Choroid plexus epithelial cell (primary cell): Measurements from ENCODE around the gene PDPR.
"Not testable (repeated sequence)": the region's sequence is repeated elsewhere in the genome, so short reads cannot be mapped to it uniquely, and the experiment has no call there.

Source experiments
- DNase-seq: peaks from one replicate; pipeline ENCODE4 v3.0.0-alpha.2; 2010; ENCODE audit warnings: low read depth
- H3K4me3 ChIP-seq: 2 replicates; pipeline ENCODE4 v1.5.1; 2011; ENCODE audit warnings: low read depth, mild to moderate bottlenecking, control low read depth, low read length, moderate library complexity
- TF ChIP-seq, protein P1 (sequence below): conservative IDR thresholded peaks from 2 replicates; pipeline ENCODE4 v1.5.1; 2011; ENCODE audit warnings: low read depth, mild to moderate bottlenecking, control low read depth, inconsistent platforms, low read length, moderate library complexity

Gene PDPR

DNA sequence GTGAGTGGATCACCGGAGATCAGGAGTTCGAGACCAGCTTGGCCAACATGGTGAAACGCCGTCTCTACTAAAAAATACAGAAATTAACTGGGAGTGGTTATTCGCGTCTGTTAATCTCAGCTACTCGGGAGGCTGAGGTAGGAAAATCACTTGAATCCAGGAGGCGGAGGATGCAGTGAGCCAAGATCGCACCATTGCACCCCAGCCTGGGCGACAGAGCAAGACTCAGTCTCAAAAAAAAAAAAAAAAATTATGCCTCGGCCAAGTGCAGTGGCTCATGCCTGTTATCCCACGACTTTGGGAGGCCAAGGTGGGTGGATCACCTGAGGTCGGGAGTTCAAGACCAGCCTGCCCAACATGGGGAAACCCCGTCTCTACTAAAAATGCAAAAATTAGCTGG is 9.7 kb downstream of the PDPR start:
- DNase-seq, H3K4me3 ChIP-seq: not testable (repeated sequence)

DNA sequence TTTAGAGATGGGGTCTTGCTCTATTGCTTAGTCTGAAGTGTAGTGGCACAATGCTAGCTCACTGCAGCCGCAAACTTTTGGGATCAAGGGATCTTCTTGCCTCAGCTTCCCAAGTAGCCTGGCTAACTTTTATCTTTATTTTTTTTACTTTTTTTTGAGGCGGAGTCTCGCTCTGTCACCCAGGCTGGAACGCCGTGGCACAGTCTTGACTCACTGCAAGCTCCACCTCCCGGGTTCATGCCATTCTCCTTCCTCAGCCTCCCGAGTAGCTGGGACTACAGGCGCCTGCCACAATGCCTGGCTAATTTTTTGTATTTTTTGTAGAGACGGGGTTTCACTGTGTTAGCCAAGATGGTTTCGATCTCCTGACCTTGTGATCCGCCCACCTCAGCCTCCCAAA is 12.1 kb downstream of the PDPR start:
- H3K4me3 ChIP-seq, DNase-seq: not testable (repeated sequence)

DNA sequence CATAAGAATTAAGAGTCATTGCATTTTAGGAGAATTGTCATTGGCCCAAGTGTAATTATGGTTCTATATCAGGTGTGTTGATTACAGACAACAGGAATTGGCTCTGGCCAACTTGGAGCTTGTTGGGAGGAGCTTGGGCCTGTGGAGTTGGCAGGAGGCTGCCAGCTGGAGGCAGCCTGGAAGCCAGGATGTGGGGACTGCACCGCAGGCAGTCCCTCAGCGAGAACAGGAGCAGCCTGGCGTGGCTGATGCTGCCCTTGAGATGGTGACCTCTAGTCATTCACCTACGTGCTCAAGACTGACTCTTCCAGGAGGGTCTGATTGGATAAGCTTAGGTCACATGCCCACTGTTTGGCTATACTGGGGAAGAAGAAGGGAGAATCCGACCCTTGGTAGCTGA is 13.6 kb downstream of the PDPR start:
- not testable (repeated sequence) for H3K4me3 ChIP-seq, DNase-seq

DNA sequence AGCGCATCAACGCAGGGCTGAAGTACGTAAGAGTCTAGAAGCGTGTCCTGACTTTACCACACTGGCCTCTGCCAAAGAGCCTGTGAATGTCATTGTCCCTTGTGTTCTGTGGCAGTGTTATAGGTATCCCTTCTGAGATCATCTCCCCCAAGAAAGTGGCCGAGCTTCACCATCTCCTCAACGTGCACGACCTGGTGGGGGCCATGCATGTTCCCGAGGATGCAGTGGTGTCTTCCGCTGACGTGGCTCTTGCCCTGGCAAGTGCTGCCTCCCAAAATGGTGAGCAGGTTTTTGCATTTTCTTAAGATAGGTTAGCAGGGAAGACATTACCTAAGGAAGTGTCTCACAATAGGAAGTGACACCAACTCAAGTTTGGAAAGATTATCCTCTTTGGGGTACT is 14.7 kb downstream of the PDPR start:
- DNase-seq, H3K4me3 ChIP-seq: not testable (repeated sequence)

DNA sequence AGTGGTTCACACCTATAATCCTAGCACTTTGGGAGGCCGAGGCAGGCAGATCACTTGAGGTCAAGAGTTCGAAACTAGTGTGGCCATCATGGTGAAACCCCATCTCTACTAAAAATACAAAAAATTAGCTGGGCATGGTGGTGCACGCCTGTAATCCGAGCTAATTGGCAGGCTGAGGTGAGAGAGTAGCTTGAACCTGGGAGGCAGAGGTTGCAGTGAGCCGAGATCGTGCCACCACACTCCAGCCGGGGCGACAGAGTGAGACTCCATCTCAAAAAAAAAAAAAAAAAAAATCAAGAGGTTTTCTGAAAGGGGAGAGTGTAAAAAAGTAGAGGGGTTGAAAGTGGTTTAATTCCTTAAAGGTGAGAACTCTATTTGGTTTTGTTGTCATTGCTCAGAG is 21.7 kb downstream of the PDPR start:
- DNase-seq, H3K4me3 ChIP-seq: not testable (repeated sequence)

DNA sequence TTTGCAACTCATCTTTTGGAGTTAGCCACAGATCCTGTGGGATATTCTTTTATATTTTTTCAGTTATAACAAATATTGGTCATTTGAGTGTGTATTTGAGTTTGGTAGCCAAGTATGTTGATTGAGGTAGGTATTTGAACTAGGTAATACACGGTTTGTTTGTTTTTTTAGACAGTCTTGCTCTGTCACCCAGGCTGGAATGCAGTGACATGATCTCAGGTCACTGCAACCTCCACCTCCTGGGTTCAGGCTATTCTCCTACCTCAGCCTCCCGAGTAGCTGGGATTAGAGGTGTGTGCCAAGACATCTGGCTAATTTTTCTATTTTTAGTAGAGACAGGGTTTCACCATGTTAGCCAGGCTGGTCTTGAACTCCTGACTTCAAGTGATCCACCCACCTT is 22.5 kb downstream of the PDPR start:
- H3K4me3 ChIP-seq, DNase-seq: not testable (repeated sequence)

DNA sequence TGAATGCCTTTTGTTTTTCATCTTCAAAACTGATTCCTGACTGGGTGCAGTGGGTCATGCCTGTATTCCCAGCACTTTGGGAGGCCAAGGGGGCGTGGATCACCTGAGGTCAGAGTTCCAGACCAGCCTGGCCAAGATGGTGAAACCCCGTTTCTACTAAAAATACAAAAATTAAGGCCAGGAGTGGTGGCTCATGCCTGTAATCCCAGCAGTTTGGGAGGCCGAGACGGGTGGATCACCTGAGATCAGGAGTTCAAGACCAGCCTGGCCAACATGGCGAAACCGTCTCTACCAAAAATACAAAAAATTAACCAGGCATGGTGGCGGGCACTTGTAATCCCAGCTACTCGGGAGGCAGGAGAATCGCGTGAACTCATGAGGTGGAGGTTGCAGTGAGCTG is 28.6 kb downstream of the PDPR start:
- H3K4me3 ChIP-seq, DNase-seq: not testable (repeated sequence)

DNA sequence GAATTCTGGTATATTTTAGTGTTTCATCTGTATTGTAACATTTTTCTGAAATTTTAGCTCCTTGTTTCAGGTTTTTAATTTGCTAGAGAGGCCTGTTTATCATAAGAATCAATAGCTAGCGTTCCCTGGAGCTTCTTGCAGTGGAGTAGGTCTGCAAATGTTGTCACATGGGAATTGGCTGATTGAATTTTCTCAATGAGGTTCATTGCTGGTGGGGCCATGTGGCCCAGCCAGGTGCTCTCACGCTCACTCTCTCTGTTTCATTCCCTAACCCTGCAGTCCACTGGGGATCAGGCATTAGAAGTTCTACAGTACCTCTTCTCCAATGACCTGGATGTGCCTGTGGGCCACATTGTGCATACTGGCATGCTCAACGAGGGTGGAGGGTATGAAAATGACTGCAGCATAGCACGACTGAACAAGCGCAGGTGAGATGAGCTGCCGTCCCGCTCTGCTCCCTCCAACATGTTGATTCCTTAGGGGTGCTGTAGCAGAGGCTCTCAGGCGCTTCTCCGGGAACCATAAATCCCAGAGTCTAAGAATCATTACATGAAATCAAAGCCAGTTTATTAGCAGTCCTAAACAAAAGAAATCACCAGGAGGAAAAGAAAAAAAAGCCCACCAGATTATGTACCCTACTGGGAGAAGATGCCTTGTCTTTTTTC is 29.2 kb downstream of the PDPR start:
- DNase-seq, H3K4me3 ChIP-seq: not testable (repeated sequence)

DNA sequence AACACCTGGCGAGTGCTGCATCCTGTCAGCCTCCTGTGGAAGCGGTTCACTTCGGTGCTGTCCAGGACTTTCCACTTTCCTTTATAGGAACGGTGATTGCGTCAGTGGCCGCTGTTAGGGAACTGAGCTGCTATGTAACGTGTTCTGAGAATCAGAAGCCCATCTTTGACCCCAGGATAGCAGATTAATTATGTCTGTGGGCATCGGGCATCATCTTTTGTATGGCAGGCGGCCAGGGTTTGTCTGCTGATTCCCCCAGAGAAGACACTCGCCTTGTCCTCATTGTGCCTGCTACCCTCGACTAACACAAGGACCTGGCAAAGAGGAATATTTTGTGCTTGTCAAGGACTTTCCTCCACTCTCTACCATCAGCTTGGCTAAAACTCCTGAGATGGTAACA is 33.7 kb downstream of the PDPR start:
- not testable (repeated sequence) for H3K4me3 ChIP-seq, DNase-seq

DNA sequence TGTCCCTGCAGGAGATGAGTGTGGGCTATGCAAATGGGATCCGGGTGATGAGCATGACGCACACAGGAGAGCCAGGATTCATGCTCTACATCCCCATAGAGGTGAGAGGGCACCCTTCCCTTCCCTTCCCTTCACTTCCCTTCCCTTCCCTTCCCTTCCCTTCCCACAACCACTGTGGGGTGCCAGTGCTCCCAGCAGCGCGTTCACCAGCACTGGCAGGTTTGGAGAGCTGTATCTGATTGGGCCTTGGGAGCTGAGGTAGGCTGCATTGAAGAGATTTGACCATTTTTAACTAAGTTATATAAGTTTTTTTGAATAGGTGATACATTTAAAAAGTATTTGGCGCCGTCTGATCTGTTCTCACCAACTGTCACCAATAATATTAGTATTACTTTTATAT is 34.3 kb downstream of the PDPR start:
- not testable (repeated sequence) for H3K4me3 ChIP-seq, DNase-seq

DNA sequence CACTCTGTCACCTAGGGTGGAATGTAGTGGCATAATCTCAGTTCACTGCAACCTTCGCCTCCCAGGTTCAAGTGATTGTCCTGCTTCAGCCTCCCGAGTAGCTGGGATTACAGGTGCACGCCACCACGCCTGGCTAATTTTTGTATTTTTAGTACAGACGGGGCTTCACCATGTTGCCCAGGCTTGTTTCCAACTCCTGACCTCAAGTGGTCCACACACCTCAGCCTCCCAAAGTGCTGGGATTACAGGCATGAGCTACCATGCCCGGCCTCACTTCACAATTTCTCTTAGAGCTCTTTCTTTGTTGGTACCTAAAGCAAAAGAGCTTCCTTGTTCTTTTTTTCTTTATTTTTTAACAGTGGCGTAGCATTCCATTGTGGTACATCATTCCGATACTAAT is 35.2 kb downstream of the PDPR start:
- DNase-seq, H3K4me3 ChIP-seq: not testable (repeated sequence)

DNA sequence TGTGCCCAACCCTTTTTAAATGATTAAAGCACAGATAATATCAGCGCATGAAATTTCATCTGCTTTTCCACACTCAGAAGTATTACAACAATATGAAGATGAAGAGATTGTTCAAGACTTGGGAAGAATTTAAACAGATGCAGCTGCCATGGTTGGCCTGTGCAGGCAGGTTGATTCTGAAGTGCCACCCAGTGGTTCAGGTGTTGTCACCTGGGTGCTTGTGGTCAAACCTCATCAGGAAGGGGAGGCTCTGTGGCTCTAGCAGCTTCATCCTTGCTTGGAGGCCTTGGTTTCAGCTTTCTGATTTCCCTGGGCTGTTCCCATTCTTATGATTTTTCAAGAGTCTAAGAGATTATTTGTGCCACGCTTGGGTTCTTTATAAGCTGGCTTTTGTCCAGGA is 37.3 kb downstream of the PDPR start:
- no peak for DNase-seq
- TF ChIP-seq, protein P1, sequence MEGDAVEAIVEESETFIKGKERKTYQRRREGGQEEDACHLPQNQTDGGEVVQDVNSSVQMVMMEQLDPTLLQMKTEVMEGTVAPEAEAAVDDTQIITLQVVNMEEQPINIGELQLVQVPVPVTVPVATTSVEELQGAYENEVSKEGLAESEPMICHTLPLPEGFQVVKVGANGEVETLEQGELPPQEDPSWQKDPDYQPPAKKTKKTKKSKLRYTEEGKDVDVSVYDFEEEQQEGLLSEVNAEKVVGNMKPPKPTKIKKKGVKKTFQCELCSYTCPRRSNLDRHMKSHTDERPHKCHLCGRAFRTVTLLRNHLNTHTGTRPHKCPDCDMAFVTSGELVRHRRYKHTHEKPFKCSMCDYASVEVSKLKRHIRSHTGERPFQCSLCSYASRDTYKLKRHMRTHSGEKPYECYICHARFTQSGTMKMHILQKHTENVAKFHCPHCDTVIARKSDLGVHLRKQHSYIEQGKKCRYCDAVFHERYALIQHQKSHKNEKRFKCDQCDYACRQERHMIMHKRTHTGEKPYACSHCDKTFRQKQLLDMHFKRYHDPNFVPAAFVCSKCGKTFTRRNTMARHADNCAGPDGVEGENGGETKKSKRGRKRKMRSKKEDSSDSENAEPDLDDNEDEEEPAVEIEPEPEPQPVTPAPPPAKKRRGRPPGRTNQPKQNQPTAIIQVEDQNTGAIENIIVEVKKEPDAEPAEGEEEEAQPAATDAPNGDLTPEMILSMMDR, result no peak
- no peak overlapping the region for H3K4me3 ChIP-seq

DNA sequence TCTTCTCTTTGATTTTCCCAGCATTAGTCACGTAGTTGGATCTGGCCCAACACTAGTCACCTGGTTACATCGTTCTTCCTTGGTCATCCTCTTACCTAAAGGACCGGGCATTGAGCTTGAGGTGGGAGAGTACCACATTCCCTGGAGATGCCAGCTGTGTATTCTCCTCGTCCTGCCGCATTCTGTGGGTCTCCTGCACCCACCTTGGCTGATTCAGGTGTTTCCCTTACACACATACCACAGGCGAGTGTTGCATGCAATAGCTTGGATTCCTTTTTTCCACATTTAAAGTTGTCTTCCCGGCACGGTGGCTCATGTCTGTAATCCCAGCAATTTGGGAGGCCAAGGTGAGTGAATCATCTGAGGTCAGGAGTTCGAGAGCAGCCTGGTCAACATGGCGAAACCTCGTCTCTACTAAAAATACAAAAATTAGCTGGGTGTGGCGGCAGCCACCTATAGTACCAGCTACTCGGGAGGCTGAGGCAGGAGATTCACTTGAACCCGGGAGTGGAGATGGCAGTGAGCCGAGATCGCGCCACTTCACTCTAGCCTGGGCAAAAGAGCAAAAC is 37.9 kb downstream of the PDPR start:
- TF ChIP-seq, protein P1, result no peak
- no peak for DNase-seq
- H3K4me3 ChIP-seq, result no peak overlapping the region
